Lower lobe of right lung (tissue), 2 donors: ENCODE data around the gene IL17B. TPM values are rescaled to one million over a fixed set of nuclear protein-coding genes. Genes with fewer than 3 reads are reported as not detected.

ENCODE experiments used
- ATAC-seq, 2 donors: fragments of 200-7000 bp; cut with Tn5 transposase; one replicate each; pipeline ENCODE4 v1.9.1; 2020 to 2022; ENCODE audit warnings: mild to moderate bottlenecking in 2 of 2, moderate library complexity in 2 of 2
- DNase-seq: peaks from one replicate; pipeline ENCODE4 v3.0.0-alpha.2; 2020
- H3K27ac ChIP-seq: fragments of 200-600 bp; one replicate; pipeline ENCODE4 v1.8.0; 2022
- H3K27me3 ChIP-seq: fragments of 200-600 bp; one replicate; pipeline ENCODE4 v1.8.0; 2022; ENCODE audit warnings: low read depth
- H3K36me3 ChIP-seq: fragments of 200-600 bp; one replicate; pipeline ENCODE4 v1.8.0; 2022; ENCODE audit warnings: mild to moderate bottlenecking
- H3K4me1 ChIP-seq: fragments of 200-600 bp; one replicate; pipeline ENCODE4 v1.8.0; 2022
- H3K4me3 ChIP-seq: fragments of 200-600 bp; one replicate; pipeline ENCODE4 v1.8.0; 2022; ENCODE audit warnings: mild to moderate bottlenecking
- H3K9me3 ChIP-seq: fragments of 200-600 bp; one replicate; pipeline ENCODE4 v1.8.0; 2022
- CTCF ChIP-seq: fragments of 200-600 bp; IDR thresholded peaks from one replicate; pipeline ENCODE4 v1.8.0; 2022; ENCODE audit warnings: antibody characterized with exemption, mild to moderate bottlenecking
- intact Hi-C: fragments of 100-400 bp; cut with DNase I; formaldehyde crosslinking; loops from one replicate; pipeline ENCODE4 v1.11.0; 2022
- total RNA-seq: library from RNA; stranded (reverse); fragmentation: NEBNext Ultra II Directional; extraction: Animal tissue kit (Norgen Biotek cat#: 25700); gene quantifications from one replicate; pipeline ENCODE4 v1.2.1, GENCODE V29; 2021
- donor health status: DM: no; HTN: yes; CAD: no; lungs with severe emphysema.

IL17B gene
- total RNA-seq, 1 donor from 2014 or later = not detected

- H3K36me3 ChIP-seq = no peaks in the 10 kb centered on the region
- no peak for TF ChIP-seq CTCF
- H3K9me3 ChIP-seq = no peaks in the 10 kb centered on the region
- H3K4me1 ChIP-seq = peaks cover 21% of the 10 kb centered on the region
- H3K27me3 ChIP-seq = no peaks in the 10 kb centered on the region
- no peak overlapping the region for H3K27ac ChIP-seq
- ATAC-seq (no peak), DNase-seq (no peak)
- no peak overlapping the region for H3K4me3 ChIP-seq
- intact Hi-C loops = loop anchor here (10.0 kb wide), 1 partner anchor 48 kb away; no protein-coding TSS in a partner anchor
These were observed 16.6 kb downstream of the IL17B start for GRCh38 chr5:149362541-149362940.

GRCh38 chr5:149360272-149360671, 18.8 kb downstream of the IL17B start:
- Histone ChIP-seq H3K4me3 (no peak overlapping the region), H3K27me3 (no peaks in the 10 kb centered on the region), H3K27ac (no peak overlapping the region), H3K36me3 (peaks cover 1% of the 10 kb centered on the region), H3K9me3 (no peaks in the 10 kb centered on the region), H3K4me1 (peaks cover 25% of the 10 kb centered on the region)
- ATAC-seq (no peak), DNase-seq (no peak)
- intact Hi-C loops = loop anchor here (10.0 kb wide), 1 partner anchor 45 kb away; no protein-coding TSS in a partner anchor
- no peak for TF ChIP-seq CTCF

GRCh38 chr5:149358868-149359495, 20.1 kb downstream of the IL17B start:
- intact Hi-C loops = no loop called here
- peaks cover 25% of the 10 kb centered on the region for H3K4me1 ChIP-seq
- H3K27me3 ChIP-seq = no peaks in the 10 kb centered on the region
- no peak overlapping the region for H3K4me3 ChIP-seq
- H3K27ac ChIP-seq = no peak overlapping the region
- H3K36me3 ChIP-seq = peaks cover 13% of the 10 kb centered on the region
- DNase-seq (no peak), ATAC-seq (no peak)
- no peak for TF ChIP-seq CTCF
- no peaks in the 10 kb centered on the region for H3K9me3 ChIP-seq

- intact Hi-C loops = no loop called here
- Histone ChIP-seq H3K36me3 (peaks cover 20% of the 10 kb centered on the region), H3K4me3 (peak overlapping the region; percentile 78), H3K4me1 (peaks cover 25% of the 10 kb centered on the region), H3K27ac (peak overlapping the region; percentile 79), H3K27me3 (no peaks in the 10 kb centered on the region), H3K9me3 (no peaks in the 10 kb centered on the region)
- TF ChIP-seq CTCF = no peak
- ATAC-seq (peak; percentile 67 to 69), DNase-seq (peak; percentile 61)
These were observed 20.8 kb downstream of the IL17B start for GRCh38 chr5:149358294-149358651.

GRCh38 chr5:149357370-149358293, 21.5 kb downstream of the IL17B start, which contains the start of gene PCYOX1L:
TSS of gene PCYOX1L (plus strand) at chr5:149358046. CDS start at chr5:149358069, 23 bp downstream.
- Histone ChIP-seq H3K27ac (peak within 1 kb of the TSS; percentile 79), H3K9me3 (no peaks in the 10 kb centered on the region)

More at GRCh38 chr5:149357370-149358293, 21.5 kb downstream of the IL17B start, which contains the start of gene PCYOX1L:
- peak; percentile 100 for ATAC-seq
- intact Hi-C loops = no loop called here
- Histone ChIP-seq H3K36me3 (peaks cover 27% of the 10 kb centered on the region), H3K4me1 (peaks cover 25% of the 10 kb centered on the region), H3K27me3 (no peaks in the 10 kb centered on the region), H3K4me3 (peak within 1 kb of the TSS; percentile 78)
- DNase-seq = peak; percentile 98
- no peak for TF ChIP-seq CTCF
